Esophagus muscularis mucosa (tissue), 4 donors: ENCODE results near the gene SIGLEC11.

Source experiments
- EP300 ChIP-seq: sonication (generic); formaldehyde crosslinking; IDR thresholded peaks from one replicate; pipeline ENCODE4 v1.6.1; 2017; ENCODE audit warnings: antibody characterized with exemption
- POLR2A ChIP-seq: fragments of 450-650 bp; IDR thresholded peaks from one replicate; pipeline ENCODE4 v1.6.1; 2017; ENCODE audit warnings: antibody characterized with exemption, moderate library complexity, mild to moderate bottlenecking, low read depth
- POLR2AphosphoS5 ChIP-seq, 2 donors: sonication (generic); formaldehyde crosslinking; IDR thresholded peaks; one replicate each; pipeline ENCODE4 v1.6.1; 2017; ENCODE audit warnings: antibody characterized with exemption in 2 of 2
- TF ChIP-seq, protein P1 (sequence below), 3 experiments: fragments of 200-600 bp in 2 of 3; fragments of 450-650 bp in 1 of 3; sonication (generic) in 2 of 3; IDR thresholded peaks; one replicate each; pipeline ENCODE4 v1.5.1; 2017 to 2019; ENCODE audit warnings: antibody characterized with exemption in 3 of 3, mild to moderate bottlenecking in 2 of 3, moderate library complexity in 1 of 3

- TF ChIP-seq POLR2AphosphoS5 (IDR thresholded peaks at IDR 0.05): no peak
- TF ChIP-seq, protein P1, sequence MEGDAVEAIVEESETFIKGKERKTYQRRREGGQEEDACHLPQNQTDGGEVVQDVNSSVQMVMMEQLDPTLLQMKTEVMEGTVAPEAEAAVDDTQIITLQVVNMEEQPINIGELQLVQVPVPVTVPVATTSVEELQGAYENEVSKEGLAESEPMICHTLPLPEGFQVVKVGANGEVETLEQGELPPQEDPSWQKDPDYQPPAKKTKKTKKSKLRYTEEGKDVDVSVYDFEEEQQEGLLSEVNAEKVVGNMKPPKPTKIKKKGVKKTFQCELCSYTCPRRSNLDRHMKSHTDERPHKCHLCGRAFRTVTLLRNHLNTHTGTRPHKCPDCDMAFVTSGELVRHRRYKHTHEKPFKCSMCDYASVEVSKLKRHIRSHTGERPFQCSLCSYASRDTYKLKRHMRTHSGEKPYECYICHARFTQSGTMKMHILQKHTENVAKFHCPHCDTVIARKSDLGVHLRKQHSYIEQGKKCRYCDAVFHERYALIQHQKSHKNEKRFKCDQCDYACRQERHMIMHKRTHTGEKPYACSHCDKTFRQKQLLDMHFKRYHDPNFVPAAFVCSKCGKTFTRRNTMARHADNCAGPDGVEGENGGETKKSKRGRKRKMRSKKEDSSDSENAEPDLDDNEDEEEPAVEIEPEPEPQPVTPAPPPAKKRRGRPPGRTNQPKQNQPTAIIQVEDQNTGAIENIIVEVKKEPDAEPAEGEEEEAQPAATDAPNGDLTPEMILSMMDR (IDR thresholded peaks at IDR 0.05): no peak
- TF ChIP-seq EP300: no peak
- no peak for TF ChIP-seq POLR2A
Observed at GRCh38 chr19:49981603-49982593, 20.9 kb upstream of the SIGLEC11 start.
